MM.1S (cell line): ENCODE results near the gene DBN1.

Experiments
- DNase-seq: peaks from one replicate; pipeline ENCODE4 v3.0.0-alpha.2; 2015
- H2AFZ ChIP-seq: fragments of 300-600 bp; sonication (generic); 2 replicates; pipeline ENCODE4 v1.6.0; 2016; ENCODE audit warnings: antibody characterized with exemption, low read length
- H3F3A ChIP-seq: fragments of 300-600 bp; sonication (generic); 2 replicates; pipeline ENCODE4 v1.6.1; 2016; ENCODE audit warnings: mild to moderate bottlenecking, antibody characterized with exemption, low read length, moderate library complexity, mixed read lengths; ENCODE audit not compliant: insufficient read depth
- H3K27ac ChIP-seq: fragments of 300-600 bp; sonication (generic); 2 replicates; pipeline ENCODE4 v1.5.1; 2016; ENCODE audit warnings: mild to moderate bottlenecking, low read length
- H3K27me3 ChIP-seq: fragments of 300-600 bp; sonication (generic); replicated peaks from 2 replicates; pipeline ENCODE4 v1.6.0; 2016; ENCODE audit warnings: low read length; ENCODE audit not compliant: insufficient read depth
- H3K36me3 ChIP-seq: fragments of 300-600 bp; sonication (generic); replicated peaks from 2 replicates; pipeline ENCODE4 v1.6.1; 2016; ENCODE audit warnings: mild to moderate bottlenecking, low read length, mixed read lengths; ENCODE audit not compliant: insufficient read depth
- H3K4me1 ChIP-seq: fragments of 300-600 bp; sonication (generic); 2 replicates; pipeline ENCODE4 v1.6.1; 2016; ENCODE audit warnings: low read length, mixed read lengths
- H3K4me2 ChIP-seq: fragments of 300-600 bp; sonication (generic); 2 replicates; pipeline ENCODE4 v1.6.0; 2016; ENCODE audit warnings: low read depth, low read length
- H3K4me3 ChIP-seq: fragments of 300-600 bp; sonication (generic); 2 replicates; pipeline ENCODE4 v1.5.1; 2016; ENCODE audit warnings: low read length, mixed read lengths
- H3K79me2 ChIP-seq: fragments of 300-600 bp; sonication (generic); 2 replicates; pipeline ENCODE4 v1.6.1; 2016; ENCODE audit warnings: mixed run types, low read length, mixed read lengths
- H3K9ac ChIP-seq: fragments of 300-600 bp; sonication (generic); 2 replicates; pipeline ENCODE4 v1.6.1; 2016; ENCODE audit warnings: low read length, mixed read lengths
- H3K9me2 ChIP-seq: fragments of 300-600 bp; sonication (generic); replicated peaks from 2 replicates; pipeline ENCODE4 v1.6.1; 2016; ENCODE audit warnings: mild to moderate bottlenecking, low read length, mixed read lengths; ENCODE audit not compliant: insufficient read depth
- H3K9me3 ChIP-seq: fragments of 300-600 bp; sonication (generic); replicated peaks from 2 replicates; pipeline ENCODE4 v1.6.1; 2016; ENCODE audit warnings: mild to moderate bottlenecking, low read length, mixed read lengths; ENCODE audit not compliant: insufficient read depth
- H4K20me1 ChIP-seq: fragments of 300-600 bp; sonication (generic); 2 replicates; pipeline ENCODE4 v1.6.1; 2016; ENCODE audit warnings: mild to moderate bottlenecking, low read length, moderate library complexity, mixed read lengths; ENCODE audit not compliant: insufficient read depth
- CTCF ChIP-seq: fragments of 300-600 bp; sonication (generic); IDR thresholded peaks from 2 replicates; pipeline ENCODE4 v1.5.1; 2016; ENCODE audit warnings: antibody characterized with exemption, low read length, mixed read lengths
- EZH2 ChIP-seq: fragments of 300-600 bp; sonication (generic); optimal IDR thresholded peaks from 2 replicates; pipeline ENCODE3; 2017; ENCODE audit warnings: low read depth, mild to moderate bottlenecking, antibody characterized with exemption, low read length, mixed read lengths
- EZH2phosphoT487 ChIP-seq: fragments of 300-600 bp; sonication (generic); IDR thresholded peaks from 2 replicates; pipeline ENCODE4 v1.6.1; 2018; ENCODE audit warnings: antibody characterized with exemption, low read length

Gene DBN1

GRCh38 chr5:177473443-177474001 lies at the start of gene DBN1:
TSS of gene DBN1 (minus strand) at chr5:177473634. CDS start at chr5:177473521, 113 bp downstream.
- TF ChIP-seq EZH2phosphoT487 (no peak), EZH2 (no peak), CTCF (no peak)
- Histone ChIP-seq H4K20me1 (no peaks in the 10 kb centered on the region), H3K27me3 (peaks cover 55% of the 10 kb centered on the region), H3K27ac (no peak within 1 kb of the TSS), H3K4me1 (no peaks in the 10 kb centered on the region), H3K9ac (peak within 1 kb of the TSS; percentile 10; the same call in 1 of the 2 replicates), H3K4me3 (peak within 1 kb of the TSS; percentile 42), H3F3A (no peaks in the 10 kb centered on the region), H3K79me2 (no peaks in the 10 kb centered on the region), H3K36me3 (no peaks in the 10 kb centered on the region), H3K9me3 (no peaks in the 10 kb centered on the region), H3K4me2 (peak within 1 kb of the TSS; percentile 84), H3K9me2 (no peaks in the 10 kb centered on the region), H2AFZ (peak within 1 kb of the TSS; percentile 48; the same call in 1 of the 2 replicates)
- no peak for DNase-seq

GRCh38 chr5:177520916-177521513 lies 47.6 kb upstream of the DBN1 start:
- Histone ChIP-seq H3K36me3 (no peaks in the 10 kb centered on the region), H3K79me2 (peaks cover 23% of the 10 kb centered on the region), H3K4me2 (no peak overlapping the region), H3F3A (no peaks in the 10 kb centered on the region), H3K4me1 (0 out of 2 replicates have a peak, but pooled peaks cover under 1% of the 10 kb centered on the region), H3K9me3 (no peaks in the 10 kb centered on the region), H2AFZ (no peak overlapping the region), H3K27me3 (no peaks in the 10 kb centered on the region), H3K9ac (no peak overlapping the region), H3K9me2 (no peaks in the 10 kb centered on the region), H3K27ac (no peak overlapping the region), H4K20me1 (no peaks in the 10 kb centered on the region), H3K4me3 (no peak overlapping the region)
- TF ChIP-seq EZH2phosphoT487 (no peak), CTCF (peak; percentile 11; the same call in 1 of the 2 replicates), EZH2 (no peak)
- no peak for DNase-seq

- Histone ChIP-seq H3K27ac (no peak overlapping the region), H4K20me1 (no peaks in the 10 kb centered on the region), H3K4me1 (0 out of 2 replicates have a peak, but pooled peaks cover 7% of the 10 kb centered on the region), H3K4me2 (no peak overlapping the region), H3K36me3 (no peaks in the 10 kb centered on the region), H3K4me3 (no peak overlapping the region), H2AFZ (no peak overlapping the region), H3K79me2 (peaks cover 26% of the 10 kb centered on the region), H3K9me2 (no peaks in the 10 kb centered on the region), H3K9me3 (no peaks in the 10 kb centered on the region), H3K27me3 (no peaks in the 10 kb centered on the region), H3K9ac (no peak overlapping the region), H3F3A (no peaks in the 10 kb centered on the region)
- no peak for TF ChIP-seq EZH2
- TF ChIP-seq CTCF = no peak
- TF ChIP-seq EZH2phosphoT487 = no peak
- no peak for DNase-seq
These were observed 46.8 kb upstream of the DBN1 start for GRCh38 chr5:177520271-177520670.
